Peyer's patch (tissue), 4 donors: Measurements from ENCODE around the gene HIGD2A.

ENCODE experiments used
- POLR2A ChIP-seq, 2 donors: fragments of 450-650 bp; IDR thresholded peaks; one replicate each; pipeline ENCODE4 v1.5.1; 2017; ENCODE audit warnings: antibody characterized with exemption in 2 of 2, mild to moderate bottlenecking in 2 of 2, moderate library complexity in 2 of 2
- TF ChIP-seq, protein P1 (sequence below), 6 experiments: fragments of 450-650 bp in 4 of 6; fragments of 200-600 bp in 2 of 6; sonication (generic) in 1 of 6; IDR thresholded peaks; one replicate each; pipeline ENCODE4 v1.5.1; 2017 to 2019; ENCODE audit warnings: antibody characterized with exemption in 6 of 6, mild to moderate bottlenecking in 3 of 6, moderate library complexity in 1 of 6

- no peak for TF ChIP-seq POLR2A (IDR thresholded peaks at IDR 0.05)
- TF ChIP-seq, protein P1, sequence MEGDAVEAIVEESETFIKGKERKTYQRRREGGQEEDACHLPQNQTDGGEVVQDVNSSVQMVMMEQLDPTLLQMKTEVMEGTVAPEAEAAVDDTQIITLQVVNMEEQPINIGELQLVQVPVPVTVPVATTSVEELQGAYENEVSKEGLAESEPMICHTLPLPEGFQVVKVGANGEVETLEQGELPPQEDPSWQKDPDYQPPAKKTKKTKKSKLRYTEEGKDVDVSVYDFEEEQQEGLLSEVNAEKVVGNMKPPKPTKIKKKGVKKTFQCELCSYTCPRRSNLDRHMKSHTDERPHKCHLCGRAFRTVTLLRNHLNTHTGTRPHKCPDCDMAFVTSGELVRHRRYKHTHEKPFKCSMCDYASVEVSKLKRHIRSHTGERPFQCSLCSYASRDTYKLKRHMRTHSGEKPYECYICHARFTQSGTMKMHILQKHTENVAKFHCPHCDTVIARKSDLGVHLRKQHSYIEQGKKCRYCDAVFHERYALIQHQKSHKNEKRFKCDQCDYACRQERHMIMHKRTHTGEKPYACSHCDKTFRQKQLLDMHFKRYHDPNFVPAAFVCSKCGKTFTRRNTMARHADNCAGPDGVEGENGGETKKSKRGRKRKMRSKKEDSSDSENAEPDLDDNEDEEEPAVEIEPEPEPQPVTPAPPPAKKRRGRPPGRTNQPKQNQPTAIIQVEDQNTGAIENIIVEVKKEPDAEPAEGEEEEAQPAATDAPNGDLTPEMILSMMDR (IDR thresholded peaks at IDR 0.05): no peak
Measured at GRCh38 chr5:176438959-176439757, 50.6 kb downstream of the HIGD2A start.
